ENCODE results near the gene SPATA31E1.
"Not testable (repeated sequence)": the region's sequence is repeated elsewhere in the genome, so short reads cannot be mapped to it uniquely, and the experiment has no call there.

- not testable (repeated sequence) for TF ChIP-seq ELF4 (IDR thresholded peaks at IDR 0.05); SUZ12 (IDR thresholded peaks at IDR 0.05); SP1 (IDR thresholded peaks at IDR 0.05); ARNT (IDR thresholded peaks at IDR 0.05); HDGF (IDR thresholded peaks at IDR 0.05; ENCODE audit: borderline replicate concordance); FOXM1 (IDR thresholded peaks at IDR 0.05; ENCODE audit: borderline replicate concordance)
Observed at GRCh38 chr9:87847817-87848216, 34.9 kb upstream of the SPATA31E1 start.
